ENCODE results near the gene SERPINB6. TPM values are rescaled to one million over a fixed set of nuclear protein-coding genes. Genes with fewer than 3 reads are reported as not detected.

Gene SERPINB6
- polyA plus RNA-seq, 2 of the 4 experiments (the other 2 are of a cell fraction), result 104 to 126 TPM

- Histone ChIP-seq H3K9me3 (no peaks in the 10 kb centered on the region), H3K4me1 (peaks cover 36% of the 10 kb centered on the region), H3K27ac (no peak overlapping the region), H3K4me3 (no peak overlapping the region), H3K4me2 (no peak overlapping the region)
- CTCF ChIA-PET, result interaction anchor here (0.6 to 2.0 kb wide), 3 partner anchors 10 to 172 kb away, joined by 4 to 19 read pairs (median 6); no protein-coding TSS in a partner anchor
- 83% methylated on average over 3 of the region's 3 CpGs for WGBS (ENCODE audit: missing lambda C conversion rate)
- DNase-seq (ENCODE audit: low read depth in 1 of 2, low spot score in 1 of 2) (no peak), FAIRE-seq (no peak), ATAC-seq (no peak)
- no peak for TF ChIP-seq FOSL2 (IDR thresholded peaks at IDR 0.05)
- no peak for TF ChIP-seq FOSL2 (CRISPR knock-in tag; IDR thresholded peaks at IDR 0.05)
- no peak for TF ChIP-seq REST (IDR thresholded peaks at IDR 0.05)
- TF ChIP-seq, protein P1, sequence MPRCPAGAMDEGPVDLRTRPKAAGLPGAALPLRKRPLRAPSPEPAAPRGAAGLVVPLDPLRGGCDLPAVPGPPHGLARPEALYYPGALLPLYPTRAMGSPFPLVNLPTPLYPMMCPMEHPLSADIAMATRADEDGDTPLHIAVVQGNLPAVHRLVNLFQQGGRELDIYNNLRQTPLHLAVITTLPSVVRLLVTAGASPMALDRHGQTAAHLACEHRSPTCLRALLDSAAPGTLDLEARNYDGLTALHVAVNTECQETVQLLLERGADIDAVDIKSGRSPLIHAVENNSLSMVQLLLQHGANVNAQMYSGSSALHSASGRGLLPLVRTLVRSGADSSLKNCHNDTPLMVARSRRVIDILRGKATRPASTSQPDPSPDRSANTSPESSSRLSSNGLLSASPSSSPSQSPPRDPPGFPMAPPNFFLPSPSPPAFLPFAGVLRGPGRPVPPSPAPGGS (IDR thresholded peaks at IDR 0.05), result no peak
- TF ChIP-seq RFX5 (IDR thresholded peaks at IDR 0.05), result no peak
- TF ChIP-seq ZNF302 (CRISPR knock-in tag; IDR thresholded peaks at IDR 0.05), result no peak
- no peak for TF ChIP-seq ZFP36 (IDR thresholded peaks at IDR 0.05; ENCODE audit: borderline replicate concordance, partially characterized antibody)
- TF ChIP-seq CEBPB (IDR thresholded peaks at IDR 0.05), result no peak
- no peak for TF ChIP-seq NR3C1 (IDR thresholded peaks at IDR 0.05)
- no peak for TF ChIP-seq KDM1A (IDR thresholded peaks at IDR 0.05; ENCODE audit: low read depth)
- TF ChIP-seq MAFK (IDR thresholded peaks at IDR 0.05; ENCODE audit: partially characterized antibody), result no peak
- TF ChIP-seq HEYL (CRISPR knock-in tag; IDR thresholded peaks at IDR 0.05), result no peak
- no peak for TF ChIP-seq EP300 (IDR thresholded peaks at IDR 0.05)
- TF ChIP-seq FOXS1 (CRISPR knock-in tag; IDR thresholded peaks at IDR 0.05), result no peak
- TF ChIP-seq BHLHE40 (IDR thresholded peaks at IDR 0.05; ENCODE audit: low read depth, low read length), result no peak
- POLR2A ChIA-PET, result no interaction called here
Observed at GRCh38 chr6:2962636-2963035, 8.7 kb downstream of the SERPINB6 start.

GRCh38 chr6:2962004-2962403 lies 9.4 kb downstream of the SERPINB6 start:
- no peaks in the 10 kb centered on the region for H3K9me3 ChIP-seq
- H3K27ac ChIP-seq, result no peak overlapping the region
- ChIA-PET CTCF (interaction anchor here (1.2 to 2.0 kb wide), 2 partner anchors 9 to 36 kb away, joined by 3 to 19 read pairs; no protein-coding TSS in a partner anchor), POLR2A (no interaction called here)
- TF ChIP-seq ZFP36 (IDR thresholded peaks at IDR 0.05; ENCODE audit: borderline replicate concordance, partially characterized antibody) (no peak), NR3C1 (IDR thresholded peaks at IDR 0.05) (no peak), KDM5A (IDR thresholded peaks at IDR 0.05) (no peak), RFX5 (IDR thresholded peaks at IDR 0.05) (no peak), CHD2 (IDR thresholded peaks at IDR 0.05; ENCODE audit: low read length, partially characterized antibody) (no peak), RARB (CRISPR knock-in tag; IDR thresholded peaks at IDR 0.05) (no peak), HEYL (CRISPR knock-in tag; IDR thresholded peaks at IDR 0.05) (no peak), TFCP2L1 (CRISPR knock-in tag; IDR thresholded peaks at IDR 0.05) (no peak), GATA3 (IDR thresholded peaks at IDR 0.05; ENCODE audit: borderline replicate concordance) (no peak), ZC3H11A (IDR thresholded peaks at IDR 0.05) (no peak), KDM1A (IDR thresholded peaks at IDR 0.05; ENCODE audit: low read depth) (no peak)
- TF ChIP-seq, protein P2, sequence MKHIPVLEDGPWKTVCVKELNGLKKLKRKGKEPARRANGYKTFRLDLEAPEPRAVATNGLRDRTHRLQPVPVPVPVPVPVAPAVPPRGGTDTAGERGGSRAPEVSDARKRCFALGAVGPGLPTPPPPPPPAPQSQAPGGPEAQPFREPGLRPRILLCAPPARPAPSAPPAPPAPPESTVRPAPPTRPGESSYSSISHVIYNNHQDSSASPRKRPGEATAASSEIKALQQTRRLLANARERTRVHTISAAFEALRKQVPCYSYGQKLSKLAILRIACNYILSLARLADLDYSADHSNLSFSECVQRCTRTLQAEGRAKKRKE (CRISPR knock-in tag; IDR thresholded peaks at IDR 0.05; ENCODE audit: low read depth), result no peak
- ATAC-seq (no peak), DNase-seq (ENCODE audit: low read depth in 1 of 2, low spot score in 1 of 2) (no peak), FAIRE-seq (no peak)
- WGBS (ENCODE audit: missing lambda C conversion rate), result 95% methylated on average over 9 of the region's 9 CpGs
- H3K4me2 ChIP-seq, result no peak overlapping the region
- H3K4me3 ChIP-seq, result no peak overlapping the region
- H3K4me1 ChIP-seq, result peaks cover 36% of the 10 kb centered on the region

Data from A549 (cell line).